SKM-1 treated with dmso at 0.1 percent for 144 hours (cell line): ENCODE results near the gene PPM1E.
A peak's percentile ranks its signal among the peaks of the same experiment; 100 is the strongest.
"Not testable (repeated sequence)": the region's sequence is repeated elsewhere in the genome, so short reads cannot be mapped to it uniquely, and the experiment has no call there.

Experiments
- DNase-seq: peaks from one replicate; lab custom pipeline; 2025; ENCODE audit not compliant: unreplicated experiment; lab: John Stamatoyannopoulos, UW

PPM1E gene

DNA sequence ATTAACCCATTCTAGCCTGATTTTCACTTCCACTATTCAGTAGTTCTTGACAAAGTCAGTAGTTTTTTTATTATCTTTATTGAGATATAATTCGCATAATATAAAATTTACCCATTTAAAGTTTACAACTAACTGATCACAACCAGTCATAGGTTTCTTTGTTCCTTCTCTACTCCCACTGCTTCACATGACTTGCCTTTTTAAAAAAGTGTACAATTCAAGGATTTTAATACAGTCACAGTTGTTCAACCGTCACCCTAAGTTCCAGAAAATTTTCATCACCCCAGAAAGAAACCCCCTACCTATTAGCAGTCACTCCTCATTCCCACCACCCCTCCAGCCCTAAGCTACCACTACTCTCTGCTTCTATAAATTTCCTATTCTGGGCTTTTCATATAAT is 188.5 kb downstream of the PPM1E start:
- DNase-seq = no peak

DNA sequence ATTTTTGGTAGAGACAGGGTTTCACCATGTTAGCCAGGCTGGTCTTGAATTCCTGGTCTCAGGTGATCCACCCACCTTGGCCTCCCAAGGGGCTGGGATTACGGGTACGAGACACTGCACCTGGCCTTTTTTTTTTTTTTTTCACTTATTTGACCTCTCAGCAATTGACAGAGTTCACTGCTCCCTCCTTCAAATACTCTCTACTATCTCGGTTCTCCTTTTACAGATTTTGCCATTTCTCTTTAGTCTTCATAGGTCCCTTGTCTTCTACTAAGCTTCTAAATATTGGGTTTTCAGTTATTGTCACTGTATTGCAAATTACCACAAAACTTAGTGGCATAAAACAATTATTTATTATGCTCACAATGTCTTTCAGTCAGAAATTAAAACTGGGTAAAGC is 191.8 kb downstream of the PPM1E start:
- no peak for DNase-seq

DNA sequence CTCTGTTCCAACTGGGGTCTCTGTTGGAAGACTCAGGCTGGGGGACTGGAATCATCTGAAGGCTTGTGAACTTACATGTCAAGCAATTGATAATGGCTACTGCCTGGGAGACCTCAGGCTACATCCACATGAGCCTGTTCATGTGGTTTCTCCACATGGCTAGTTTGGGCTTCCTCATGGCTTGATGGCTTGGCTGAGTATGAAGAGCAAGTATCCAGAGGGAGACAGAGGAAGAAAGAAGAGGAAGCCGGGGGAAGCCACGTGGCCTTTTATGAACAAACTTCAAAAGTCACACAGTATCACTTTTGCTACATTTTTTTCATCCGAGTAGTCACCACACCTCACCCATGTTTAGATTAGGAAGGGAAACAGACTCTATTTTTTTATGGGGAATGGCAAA is 192.2 kb downstream of the PPM1E start:
- no peak for DNase-seq

DNA sequence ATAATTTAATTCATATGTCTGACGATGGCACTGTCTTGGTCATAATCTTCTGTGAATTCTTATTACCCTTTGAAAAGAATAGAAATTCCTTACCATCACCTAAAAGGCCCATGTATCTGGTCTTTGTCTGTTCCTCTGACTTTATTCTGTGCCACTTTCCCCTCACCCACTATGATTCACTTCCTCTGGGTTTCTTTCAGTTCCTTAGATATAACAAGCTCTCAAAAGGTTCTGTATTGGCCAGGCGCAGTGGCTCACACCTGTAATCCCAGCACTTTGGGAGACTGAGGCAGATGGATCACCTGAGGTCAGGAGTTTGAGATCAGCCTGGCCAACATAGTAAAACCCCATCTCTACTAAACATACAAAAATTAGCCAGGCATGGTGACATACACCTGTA is 198.7 kb downstream of the PPM1E start:
- DNase-seq = peak; percentile 15

DNA sequence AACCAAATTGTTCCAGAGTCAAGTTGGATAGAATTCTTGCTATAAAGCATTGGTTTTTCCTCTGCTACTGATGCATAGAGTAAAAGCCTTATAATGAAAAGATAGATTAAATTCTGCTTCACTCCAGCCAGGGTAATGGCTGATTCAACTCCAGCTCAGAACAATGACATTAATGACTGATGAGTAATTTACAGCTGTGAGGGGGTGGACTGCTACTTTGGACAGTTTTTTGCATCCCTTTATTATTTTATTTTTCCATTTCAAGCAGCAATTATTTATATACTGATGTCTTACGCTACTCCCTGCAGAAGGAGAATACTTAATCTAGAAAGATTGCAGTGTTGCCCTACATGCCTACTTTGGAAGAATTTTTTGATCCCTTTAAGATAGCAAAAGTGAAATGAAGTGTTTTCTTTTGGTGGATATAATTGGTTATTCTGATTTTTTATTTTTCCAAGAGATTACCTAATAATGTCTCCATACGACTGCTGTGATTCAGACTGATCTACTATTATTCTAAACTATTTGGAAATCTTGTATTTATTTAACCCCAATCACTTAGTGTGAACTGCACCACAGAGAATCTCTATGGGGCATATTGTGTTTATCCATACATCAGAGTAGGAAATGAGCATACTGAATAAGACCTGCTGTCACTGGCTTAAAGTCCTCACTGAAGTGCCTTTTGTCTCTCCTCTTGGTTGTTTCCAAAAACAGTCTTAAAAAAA is 201.5 kb downstream of the PPM1E start:
- DNase-seq = no peak

DNA sequence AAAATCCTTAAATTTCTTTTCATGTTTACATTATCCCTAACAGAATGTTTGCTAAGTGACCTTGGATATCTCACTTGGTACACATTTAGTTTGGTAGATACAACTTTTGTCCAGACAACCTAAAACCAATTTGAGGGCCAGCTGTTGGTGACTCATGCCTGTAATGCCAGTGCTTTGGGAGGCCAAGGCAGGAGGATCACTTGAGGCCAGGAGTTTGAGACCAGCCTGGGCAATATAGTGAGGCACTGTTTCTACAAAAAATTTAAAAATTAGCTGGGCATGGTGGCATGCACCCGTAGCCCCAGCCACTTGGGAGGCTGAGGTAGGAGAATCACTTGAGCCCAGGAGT is 202.0 kb downstream of the PPM1E start:
- DNase-seq = not testable (repeated sequence)

DNA sequence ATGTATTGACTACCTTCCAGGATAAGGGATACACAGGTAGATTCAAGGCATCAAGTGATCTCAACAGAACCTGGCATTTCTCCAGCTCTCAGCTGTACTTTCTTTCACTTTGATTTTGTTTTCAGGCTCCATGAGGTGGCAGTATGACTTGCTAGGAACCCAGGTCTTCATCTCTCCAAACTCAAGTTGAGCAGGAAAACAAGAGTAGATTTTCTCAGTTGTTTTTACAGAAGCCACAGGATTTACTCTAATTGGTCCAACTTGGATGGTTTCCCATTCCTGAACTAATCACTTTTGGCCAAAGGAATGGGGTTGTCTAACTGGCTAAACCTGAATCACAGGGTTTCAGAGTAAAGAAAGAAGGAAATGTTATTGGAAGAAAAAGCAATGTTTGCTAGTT is 204.4 kb downstream of the PPM1E start:
- DNase-seq = peak; percentile 16

DNA sequence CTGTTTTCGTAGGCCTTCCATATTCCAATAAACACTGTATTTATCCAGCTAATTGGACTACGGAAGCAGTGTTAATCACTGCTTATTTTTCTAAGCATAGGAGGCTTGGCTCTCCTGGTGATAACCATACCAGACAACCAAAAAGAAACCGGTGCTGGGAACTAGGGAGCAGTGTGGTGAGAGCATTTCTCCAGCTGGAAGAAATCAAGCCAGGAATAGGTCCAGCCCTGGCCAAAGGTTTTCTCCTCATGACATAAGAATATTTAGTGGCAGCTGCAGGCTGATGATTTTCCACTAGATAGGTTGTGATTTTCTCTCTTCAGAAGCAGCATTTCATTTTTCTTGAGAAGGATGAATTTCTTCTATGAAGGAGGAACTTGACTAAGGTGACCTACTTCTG is 209.6 kb downstream of the PPM1E start:
- DNase-seq = no peak

DNA sequence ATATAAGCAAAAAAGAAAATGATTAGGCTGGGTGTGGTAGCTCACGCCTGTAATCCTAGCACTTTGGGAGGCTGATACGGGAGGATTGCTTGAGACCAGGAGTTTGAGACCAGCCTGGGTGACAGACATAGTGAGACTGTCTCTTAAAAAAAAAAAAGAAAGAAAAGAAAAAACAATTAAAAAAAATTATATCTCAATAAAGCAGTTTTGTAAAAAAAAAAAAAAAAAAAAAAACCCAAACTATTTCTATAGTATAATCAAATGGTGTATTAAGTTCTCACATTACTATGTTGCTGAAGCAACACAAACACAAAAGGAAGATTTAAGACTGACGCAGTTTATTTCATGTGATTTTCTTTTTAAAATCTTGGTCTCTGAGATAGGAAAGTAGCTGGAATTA is 210.6 kb downstream of the PPM1E start:
- no peak for DNase-seq

DNA sequence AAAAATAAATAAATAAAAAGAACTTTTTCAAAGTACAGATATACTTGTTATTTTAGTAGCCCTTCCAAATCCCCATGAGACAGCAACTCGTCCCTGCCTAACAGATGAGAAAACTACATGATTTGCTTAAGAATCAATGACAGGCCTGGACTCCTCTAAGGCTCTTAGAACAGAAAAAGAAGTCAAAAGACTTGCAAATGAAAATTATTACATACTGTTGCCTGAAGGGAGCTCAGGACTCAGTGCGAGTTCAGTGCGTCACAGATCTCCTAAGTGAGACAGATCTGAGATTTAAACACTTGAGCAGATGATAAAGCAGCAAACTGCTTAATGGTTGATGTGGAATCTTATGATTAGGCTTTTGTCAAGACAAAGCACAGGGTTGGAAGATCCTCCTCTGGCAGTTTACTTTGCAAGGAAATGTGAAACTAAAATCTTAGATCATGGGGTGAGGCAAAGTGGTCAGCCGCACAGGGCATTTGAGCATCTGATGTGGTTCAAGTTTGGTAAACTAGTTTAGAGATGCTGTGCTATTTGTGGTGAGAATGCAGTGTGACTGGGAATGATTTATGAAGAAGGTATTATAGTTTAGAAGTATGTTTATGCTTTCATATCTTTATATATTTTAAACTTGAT is 212.9 kb downstream of the PPM1E start:
- DNase-seq = no peak

DNA sequence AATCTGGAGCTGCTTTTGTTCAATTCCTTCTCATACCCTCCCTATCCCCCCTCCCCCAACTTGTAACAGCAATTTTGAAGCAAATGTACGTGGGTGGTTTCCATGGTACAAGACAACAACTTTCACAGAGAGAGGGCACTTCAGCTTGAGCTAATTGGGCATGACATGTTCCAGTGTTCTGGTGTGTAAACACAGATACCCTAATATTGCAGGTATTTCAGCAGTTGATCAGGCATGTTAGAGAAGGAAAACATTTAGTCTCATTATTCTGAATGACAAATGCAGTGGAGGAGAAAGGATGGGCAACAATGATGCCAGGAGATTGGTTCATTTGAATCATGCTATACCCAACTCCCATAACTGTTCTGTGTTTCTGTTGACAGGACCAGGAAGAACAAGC is 213.5 kb downstream of the PPM1E start:
- no peak for DNase-seq

DNA sequence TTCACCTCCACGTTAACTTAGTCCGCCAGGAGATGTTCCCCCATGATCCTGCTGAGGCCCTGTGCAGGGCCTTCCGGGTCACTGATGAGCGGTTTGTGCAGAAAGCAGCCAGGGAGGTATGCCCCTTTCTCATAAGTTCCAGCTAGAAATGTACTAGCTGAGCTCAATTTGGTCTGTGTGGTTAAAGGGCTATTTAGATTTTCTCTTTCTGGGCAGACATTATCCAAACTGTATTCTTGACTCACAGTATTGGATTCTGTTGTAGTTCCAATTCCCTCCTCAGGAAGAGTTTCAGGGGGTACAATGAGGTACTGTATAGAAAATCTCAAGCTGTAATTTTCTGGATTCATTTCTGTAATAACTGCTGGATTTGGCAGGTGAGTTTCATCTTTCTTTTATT is 214.0 kb downstream of the PPM1E start:
- no peak for DNase-seq

DNA sequence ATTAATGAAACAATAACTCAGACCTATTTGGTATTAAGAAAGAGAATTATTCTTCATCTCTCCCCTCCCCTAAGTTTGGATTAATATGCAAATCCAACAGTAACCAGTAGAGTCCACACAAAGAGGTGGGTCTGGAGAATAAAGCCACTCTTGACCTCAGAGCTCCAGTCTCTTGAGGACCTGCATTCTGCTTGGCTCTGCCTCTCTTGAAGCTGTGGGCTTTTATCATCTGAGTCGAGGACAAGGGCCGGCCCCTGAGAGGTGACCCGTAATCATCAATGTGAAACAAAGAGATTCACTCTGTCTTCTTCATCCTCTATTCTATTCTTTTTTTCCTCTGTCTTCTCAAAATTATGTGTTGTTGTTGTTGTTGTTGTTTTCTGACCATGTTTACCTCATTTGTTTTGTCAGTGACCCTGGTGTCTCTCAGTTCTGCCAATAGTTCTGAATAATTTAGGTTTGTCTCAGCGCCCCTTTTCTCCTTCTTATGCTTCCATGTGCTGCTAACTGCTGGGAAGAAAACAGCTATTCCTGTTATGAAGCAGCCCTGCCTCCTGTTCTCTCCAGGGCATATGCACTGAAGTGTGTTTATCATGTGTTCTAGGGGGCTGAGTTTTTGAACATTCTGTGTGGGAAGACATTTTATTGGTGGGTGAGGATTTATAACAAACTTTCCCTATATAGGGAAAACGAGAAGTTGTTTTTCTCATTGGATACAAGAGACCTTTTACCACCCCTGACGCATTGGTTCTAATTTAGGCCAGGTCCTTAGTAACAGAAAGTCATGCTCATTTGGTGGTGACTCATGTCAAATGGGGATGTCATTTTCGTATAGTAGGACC is 215.2 kb downstream of the PPM1E start:
- DNase-seq = no peak

DNA sequence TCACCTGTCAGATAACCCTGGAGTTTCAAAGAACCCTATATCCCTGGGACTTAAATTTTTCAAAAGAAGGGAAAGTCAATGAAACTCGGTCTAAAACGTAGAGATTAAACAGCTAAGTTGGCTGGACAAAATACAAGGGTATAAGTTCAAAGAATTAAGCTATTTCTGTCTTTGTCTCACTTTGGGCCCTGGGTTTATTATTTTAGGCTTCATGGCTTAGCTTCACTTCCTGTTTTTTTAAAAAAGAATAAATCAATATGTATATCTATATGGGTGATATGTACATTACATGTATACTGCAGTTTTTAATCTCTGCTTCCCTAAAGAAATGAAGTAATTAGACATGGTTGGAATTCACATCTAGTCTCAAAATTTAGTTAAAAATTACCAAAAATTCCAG is 218.7 kb downstream of the PPM1E start:
- no peak for DNase-seq

DNA sequence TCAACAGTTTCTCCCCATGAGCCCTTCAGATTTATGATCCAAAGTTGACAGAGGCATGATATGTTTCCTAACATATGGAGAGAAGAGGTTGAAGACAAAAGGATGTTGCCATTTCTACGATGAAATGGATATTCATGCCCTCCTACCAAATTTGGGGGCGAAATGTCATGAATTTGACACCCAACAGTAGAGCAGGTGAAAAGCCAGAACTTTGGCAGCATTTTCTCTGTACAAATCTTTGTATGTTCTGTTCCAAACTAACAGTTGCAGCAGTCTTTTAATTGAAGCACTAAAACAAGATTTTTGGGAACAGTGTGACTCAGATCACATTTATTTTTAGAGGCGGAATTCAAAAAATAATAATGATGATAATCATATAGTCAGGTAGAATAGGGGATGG is 220.9 kb downstream of the PPM1E start:
- no peak for DNase-seq

DNA sequence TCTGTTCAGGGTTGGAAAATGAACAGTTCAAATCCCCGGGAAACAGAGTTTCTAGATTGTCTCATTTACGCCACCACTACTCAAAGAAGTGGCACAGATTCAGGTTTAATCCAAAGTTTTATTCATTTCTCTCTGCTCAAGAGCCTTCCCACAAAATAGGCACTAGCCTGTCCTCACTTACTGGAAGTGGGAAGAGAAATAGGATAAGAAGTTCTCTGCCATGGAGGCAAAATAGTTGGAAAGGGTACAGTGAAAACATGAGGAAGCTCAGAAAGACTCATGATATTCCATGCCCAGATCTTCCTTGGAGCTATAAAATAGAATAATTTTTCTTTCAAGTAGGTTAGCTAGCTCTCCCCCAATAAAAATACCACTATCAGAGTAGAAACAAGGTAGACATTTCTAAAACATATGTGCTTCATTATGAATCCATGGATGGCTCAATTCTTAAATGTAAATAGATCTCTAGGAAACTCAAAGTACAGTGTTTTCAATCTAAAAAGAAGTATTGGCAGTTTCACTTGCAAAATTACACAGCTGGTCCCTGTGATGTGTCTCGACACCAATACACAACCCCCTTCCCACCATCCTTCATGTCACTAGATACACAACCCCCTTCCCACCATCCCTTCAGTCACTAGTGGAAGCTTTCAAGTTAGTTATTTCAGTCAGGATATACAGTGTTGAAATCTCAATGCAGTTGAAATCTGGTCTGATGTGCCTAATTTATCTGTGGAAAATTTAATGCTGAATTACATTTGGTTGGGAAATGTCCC is 225.2 kb downstream of the PPM1E start:
- no peak for DNase-seq

DNA sequence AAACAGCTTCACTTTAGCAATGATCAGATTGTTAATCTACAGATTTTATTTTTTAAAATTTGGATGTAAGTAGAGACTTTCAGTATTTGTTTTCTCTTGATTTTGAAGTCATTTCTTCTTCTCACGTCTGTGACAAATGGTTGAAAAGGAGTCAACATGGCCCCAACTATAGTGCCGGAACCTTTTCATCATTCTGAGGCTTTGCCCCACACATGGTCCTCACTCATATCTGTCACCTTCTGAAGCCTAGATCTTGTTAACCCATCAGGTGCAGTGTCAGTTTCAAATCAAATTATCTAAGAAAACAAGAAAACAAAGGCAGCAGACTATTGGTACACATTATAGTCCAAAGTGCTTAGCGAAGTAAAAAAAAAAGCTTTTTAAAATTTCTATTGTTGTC is 227.0 kb downstream of the PPM1E start:
- no peak for DNase-seq

DNA sequence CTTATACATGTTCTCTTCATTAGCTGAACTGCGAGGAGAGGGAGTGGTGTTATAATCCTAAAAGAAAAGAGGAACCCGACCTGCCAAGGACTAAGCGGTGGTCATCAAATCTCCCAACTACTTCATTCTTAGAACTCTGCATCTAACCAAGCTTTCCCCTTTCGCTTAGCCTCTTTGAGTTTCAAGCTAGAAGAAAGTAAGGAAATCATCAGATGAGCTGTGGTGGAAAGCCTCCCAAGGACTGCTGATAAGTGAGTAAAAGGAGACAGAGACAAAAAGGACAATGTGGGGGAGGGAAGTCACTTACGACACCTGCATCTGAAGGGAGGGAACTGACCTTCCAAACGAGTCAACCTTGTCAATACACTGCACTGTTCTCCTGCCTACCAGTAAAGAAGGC is 229.7 kb downstream of the PPM1E start:
- peak; percentile 68 for DNase-seq

DNA sequence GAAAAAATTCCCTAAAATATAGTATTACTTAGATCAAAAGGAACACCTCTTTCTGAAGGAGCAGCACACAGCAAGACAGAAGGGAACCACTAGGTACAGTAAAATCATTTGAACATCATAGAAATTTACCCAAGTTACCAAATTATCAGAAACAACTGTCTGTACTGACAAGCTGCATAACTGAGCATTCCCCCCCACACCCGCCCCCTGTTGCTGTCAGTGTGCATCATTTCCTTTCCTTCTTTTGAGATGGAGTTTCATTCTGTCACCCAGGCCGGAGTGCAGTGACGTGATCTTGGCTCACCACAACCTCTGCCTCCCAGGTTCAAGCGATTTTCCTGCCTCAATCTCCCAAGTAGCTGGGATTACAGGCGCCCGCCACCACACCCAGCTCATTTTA is 230.3 kb downstream of the PPM1E start:
- no peak for DNase-seq

DNA sequence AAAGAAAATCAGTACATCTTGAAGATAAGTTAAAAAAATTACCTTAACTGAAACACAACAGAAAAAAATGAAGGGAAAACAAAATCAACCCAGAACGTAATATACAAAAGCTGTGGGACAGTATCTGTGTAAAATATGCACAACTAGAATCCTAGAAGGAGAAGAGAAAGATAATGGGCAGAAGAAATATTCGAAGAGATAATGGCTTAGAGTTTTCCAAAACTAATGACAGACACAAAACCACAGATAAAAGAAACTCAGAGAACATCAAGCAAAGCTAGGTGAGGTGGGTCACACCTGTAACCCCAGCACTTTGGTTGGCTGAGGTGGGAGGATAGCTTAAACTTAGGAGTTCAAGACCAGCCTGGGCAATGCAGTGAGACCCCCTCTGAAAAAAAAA is 234.0 kb downstream of the PPM1E start:
- DNase-seq = no peak

DNA sequence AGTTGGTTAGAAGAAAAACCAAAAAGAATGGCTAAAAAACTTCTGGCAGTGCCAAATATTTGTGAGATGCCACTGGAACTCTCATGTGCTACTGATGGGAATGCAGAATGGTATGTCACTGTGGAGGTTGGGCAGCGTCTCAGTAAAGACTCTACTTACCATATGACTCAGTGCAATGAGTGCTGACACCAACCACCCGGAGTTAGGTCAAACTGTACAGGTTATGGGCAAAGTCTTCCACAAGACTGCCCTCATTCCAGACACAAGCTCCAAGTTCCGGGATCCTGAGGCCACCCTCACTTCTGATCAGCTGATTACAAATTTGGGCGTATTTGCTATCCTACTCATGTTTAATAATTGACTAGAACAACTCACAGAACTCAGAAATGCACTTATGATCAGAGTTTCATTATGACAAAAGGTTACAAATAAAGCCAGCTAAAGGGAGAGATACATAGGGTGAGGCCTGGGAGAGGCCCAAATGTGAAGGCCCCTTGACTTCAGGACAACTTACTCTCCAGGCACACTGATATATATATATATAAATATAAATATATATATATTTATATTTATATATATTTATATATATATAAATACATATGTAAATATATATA is 236.2 kb downstream of the PPM1E start:
- DNase-seq = no peak
